ENCODE results near the gene TEX2. TPM values are rescaled to one million over a fixed set of nuclear protein-coding genes. Genes with fewer than 3 reads are reported as not detected.

TEX2 gene
- polyA plus RNA-seq, 3 donors, result 6.5 to 8.7 (median 7.8) TPM

GRCh38 chr17:64289741-64290141 lies 26.7 kb upstream of the TEX2 start:
- peak overlapping the region in 1 of 7 donors; percentile 9 for H3K27ac Mint-ChIP-seq
- H3K4me3 Mint-ChIP-seq, result no peak overlapping the region
- no peak for TF ChIP-seq CTCF (IDR thresholded peaks at IDR 0.05)
- no peak for DNase-seq
- H3K27me3 Mint-ChIP-seq (ENCODE audit: low read depth in 3 of 3), result peaks cover 0 to 4% (median 0%) of the 10 kb centered on the region in 3 donors
- Histone ChIP-seq H3K4me3 (replicated peaks in 1 of 3; ENCODE audit: low read depth in 2 of 3, low read length in 3 of 3) (no peak overlapping the region), H3K79me2 (ENCODE audit: insufficient read depth, low read length) (no peaks in the 10 kb centered on the region), H3K4me1 (ENCODE audit: control insufficient read depth in 1 of 2, insufficient read depth in 2 of 2, low read length in 2 of 2) (peaks cover 9 to 13% of the 10 kb centered on the region in 2 donors), H3K27ac (ENCODE audit: low read depth in 1 of 2, low read length in 2 of 2) (no peak overlapping the region), H4K20me1 (ENCODE audit: insufficient read depth, low read length) (no peaks in the 10 kb centered on the region), H3K27me3 (ENCODE audit: control insufficient read depth in 2 of 2, insufficient read depth in 2 of 2, low read length in 2 of 2) (no peaks in the 10 kb centered on the region), H3K9ac (ENCODE audit: insufficient read depth, low read length, poor library complexity, severe bottlenecking) (no peak overlapping the region), H2AFZ (ENCODE audit: insufficient read depth, low read depth, low read length, poor library complexity, severe bottlenecking) (no peak overlapping the region), H3K4me2 (replicated peaks; ENCODE audit: extremely low read depth, low read length, poor library complexity, severe bottlenecking) (no peak overlapping the region), H3K9me3 (replicated peaks in 1 of 2; ENCODE audit: control insufficient read depth in 1 of 2, insufficient read depth in 1 of 2, low read length in 2 of 2) (peaks cover 8 to 10% of the 10 kb centered on the region in 2 donors), H3K36me3 (replicated peaks in 1 of 2; ENCODE audit: control insufficient read depth in 1 of 2, insufficient read depth in 2 of 2, low read length in 2 of 2) (no peaks in the 10 kb centered on the region)
- peaks cover 24% of the 10 kb centered on the region for H3K4me1 Mint-ChIP-seq
- peaks cover 0 to 7% of the 10 kb centered on the region in 2 donors for H3K36me3 Mint-ChIP-seq
- H3K9me3 Mint-ChIP-seq, result peaks cover 7 to 12% (median 10%) of the 10 kb centered on the region in 7 donors
- no CpG with 5 or more reads among the region's 4 CpGs for WGBS (ENCODE audit: insufficient coverage)
- intact Hi-C loops (cut with micrococcal nuclease), result loop anchor here in 1 of 2 donors (10.0 kb wide), 1 partner anchor 365 kb away; no protein-coding TSS in a partner anchor

- H3K9me3 Mint-ChIP-seq, result no peaks in the 10 kb centered on the region
- Histone ChIP-seq H4K20me1 (ENCODE audit: insufficient read depth, low read length) (no peaks in the 10 kb centered on the region), H3K4me1 (ENCODE audit: control insufficient read depth in 1 of 2, insufficient read depth in 2 of 2, low read length in 2 of 2) (peaks cover 35 to 41% of the 10 kb centered on the region in 2 donors), H3K9me3 (replicated peaks in 1 of 2; ENCODE audit: control insufficient read depth in 1 of 2, insufficient read depth in 1 of 2, low read length in 2 of 2) (no peaks in the 10 kb centered on the region), H2AFZ (ENCODE audit: insufficient read depth, low read depth, low read length, poor library complexity, severe bottlenecking) (peak overlapping the region; percentile 81), H3K27ac (ENCODE audit: low read depth in 1 of 2, low read length in 2 of 2) (peak overlapping the region in 1 of 2 donors; percentile 56), H3K4me2 (replicated peaks; ENCODE audit: extremely low read depth, low read length, poor library complexity, severe bottlenecking) (peak overlapping the region; percentile 72), H3K79me2 (ENCODE audit: insufficient read depth, low read length) (peaks cover 4% of the 10 kb centered on the region), H3K9ac (ENCODE audit: insufficient read depth, low read length, poor library complexity, severe bottlenecking) (peak overlapping the region; percentile 36), H3K4me3 (replicated peaks in 1 of 3; ENCODE audit: low read depth in 2 of 3, low read length in 3 of 3) (peak overlapping the region in 1 of 3 experiments; percentile 62), H3K27me3 (ENCODE audit: control insufficient read depth in 2 of 2, insufficient read depth in 2 of 2, low read length in 2 of 2) (no peaks in the 10 kb centered on the region), H3K36me3 (replicated peaks in 1 of 2; ENCODE audit: control insufficient read depth in 1 of 2, insufficient read depth in 2 of 2, low read length in 2 of 2) (no peaks in the 10 kb centered on the region)
- H3K36me3 Mint-ChIP-seq, result no peaks in the 10 kb centered on the region
- peak in 2 of 3 donors; percentile 26 to 28 for DNase-seq
- peak overlapping the region in 1 of 2 donors; percentile 53 for H3K4me3 Mint-ChIP-seq
- 4% methylated on average over 3 of the region's 4 CpGs for WGBS (ENCODE audit: insufficient coverage)
- TF ChIP-seq CTCF (IDR thresholded peaks at IDR 0.05), result no peak
- intact Hi-C loops (cut with micrococcal nuclease), result loop anchor here (5.0 to 10.0 kb wide), 3 partner anchors 130 to 358 kb away; no protein-coding TSS in a partner anchor
- no peaks in the 10 kb centered on the region for H3K27me3 Mint-ChIP-seq (ENCODE audit: low read depth in 3 of 3)
- H3K4me1 Mint-ChIP-seq, result peaks cover 44% of the 10 kb centered on the region
- H3K27ac Mint-ChIP-seq, result peak overlapping the region in 1 of 7 donors; percentile 68
Measured at GRCh38 chr17:64282753-64283080, 19.7 kb upstream of the TEX2 start.

Measured in CD14-positive monocyte (primary cell).